Measurements from ENCODE around the gene MAP3K6.
A peak's percentile ranks its signal among the peaks of the same experiment; 100 is the strongest.

Gene MAP3K6

DNA sequence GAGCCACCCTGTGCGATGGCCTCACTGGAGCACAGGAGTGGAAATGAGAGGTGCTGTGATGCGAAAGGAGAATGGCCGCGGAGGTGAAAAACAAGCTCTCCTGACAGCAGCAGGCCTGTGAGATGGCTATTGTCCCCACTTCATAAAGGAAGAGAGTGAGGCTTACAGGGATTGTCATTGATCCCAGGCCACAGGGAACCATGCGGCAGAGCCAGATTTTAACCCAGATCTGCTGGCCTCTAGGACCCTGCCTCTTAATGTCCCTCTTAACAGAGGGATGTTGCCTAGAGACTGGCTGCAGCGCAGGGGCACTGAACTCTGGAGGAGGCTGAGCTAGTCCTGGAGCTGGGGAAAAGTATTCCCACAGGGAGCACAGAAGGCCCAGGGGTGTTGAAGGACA lies 28.0 kb downstream of the MAP3K6 start:
- DNase-seq = no peak
- H3K4me1 Mint-ChIP-seq = peaks cover 52% of the 10 kb centered on the region
- no peaks in the 10 kb centered on the region for H3K9me3 Mint-ChIP-seq
- TF ChIP-seq CTCF (IDR thresholded peaks at IDR 0.05) = no peak
- H3K27ac Mint-ChIP-seq = peak overlapping the region; percentile 98
- peak overlapping the region; percentile 40 for H3K4me3 Mint-ChIP-seq
- peaks cover 16% of the 10 kb centered on the region for H3K36me3 Mint-ChIP-seq (ENCODE audit: low read depth)
- H3K27me3 Mint-ChIP-seq (ENCODE audit: low read depth, poor library complexity) = peaks cover 3% of the 10 kb centered on the region

DNA sequence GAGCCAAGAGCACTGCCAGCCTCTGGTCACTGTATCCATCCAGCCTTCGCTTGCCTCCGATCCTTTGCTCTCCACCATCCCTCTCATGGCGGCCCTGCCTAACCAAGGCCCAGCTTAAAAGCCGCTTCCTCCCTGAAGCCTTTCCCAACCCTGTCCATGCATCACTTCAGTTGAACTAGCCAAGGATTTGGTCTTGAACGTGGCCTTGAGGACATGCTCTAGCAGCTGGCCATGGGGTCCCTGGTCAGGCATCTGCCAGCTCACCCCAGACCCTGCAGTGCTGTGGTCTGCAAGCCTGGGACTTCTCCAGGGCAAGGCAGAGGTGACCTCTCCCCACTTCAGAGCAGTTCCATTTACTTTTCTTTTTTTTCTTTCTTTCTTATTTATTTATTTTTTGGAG lies 30.0 kb downstream of the MAP3K6 start:
- peak overlapping the region; percentile 71 for H3K27ac Mint-ChIP-seq
- peaks cover 26% of the 10 kb centered on the region for H3K36me3 Mint-ChIP-seq (ENCODE audit: low read depth)
- no peak overlapping the region for H3K4me3 Mint-ChIP-seq
- peaks cover 32% of the 10 kb centered on the region for H3K4me1 Mint-ChIP-seq
- H3K9me3 Mint-ChIP-seq = no peaks in the 10 kb centered on the region
- TF ChIP-seq CTCF (IDR thresholded peaks at IDR 0.05) = no peak
- H3K27me3 Mint-ChIP-seq (ENCODE audit: low read depth, poor library complexity) = peaks cover 3% of the 10 kb centered on the region
- DNase-seq = no peak

- H3K4me1 Mint-ChIP-seq = peaks cover 23% of the 10 kb centered on the region
- no peak overlapping the region for H3K4me3 Mint-ChIP-seq
- TF ChIP-seq CTCF (IDR thresholded peaks at IDR 0.05) = no peak
- DNase-seq = no peak
- H3K36me3 Mint-ChIP-seq (ENCODE audit: low read depth) = peaks cover 29% of the 10 kb centered on the region
- no peaks in the 10 kb centered on the region for H3K9me3 Mint-ChIP-seq
- H3K27ac Mint-ChIP-seq = peak overlapping the region; percentile 69
- peaks cover 3% of the 10 kb centered on the region for H3K27me3 Mint-ChIP-seq (ENCODE audit: low read depth, poor library complexity)
Observed at GRCh38 chr1:27335506-27336422, 31.0 kb downstream of the MAP3K6 start.

DNA sequence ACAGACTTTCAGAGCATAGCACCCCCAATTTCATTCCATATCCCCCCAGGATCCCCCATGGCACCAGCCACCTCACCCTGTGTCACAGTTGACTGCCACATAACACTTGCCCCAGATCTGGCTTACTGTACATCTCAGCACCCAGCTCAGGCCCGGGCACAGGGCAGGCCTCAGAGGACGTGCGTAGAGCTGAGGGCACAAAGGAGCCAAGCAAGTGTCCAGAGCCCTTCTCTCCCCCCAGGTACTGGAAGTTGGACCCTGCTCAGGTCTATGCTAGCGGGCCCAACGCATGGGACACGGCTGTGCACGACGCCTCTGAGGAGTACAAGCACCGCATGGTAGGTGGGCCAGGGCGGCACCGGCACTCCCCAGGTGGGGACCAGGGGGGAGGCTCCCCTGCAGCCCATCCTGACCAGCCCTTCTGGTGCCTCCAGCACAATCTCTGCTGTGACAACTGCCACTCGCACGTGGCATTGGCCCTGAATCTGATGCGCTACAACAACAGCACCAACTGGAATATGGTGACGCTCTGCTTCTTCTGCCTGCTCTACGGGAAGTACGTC lies 33.0 kb downstream of the MAP3K6 start:
- no peak for TF ChIP-seq CTCF (IDR thresholded peaks at IDR 0.05)
- no peak for DNase-seq
- H3K27ac Mint-ChIP-seq = no peak overlapping the region
- H3K36me3 Mint-ChIP-seq (ENCODE audit: low read depth) = peaks cover 39% of the 10 kb centered on the region
- no peak overlapping the region for H3K4me3 Mint-ChIP-seq
- peaks cover 3% of the 10 kb centered on the region for H3K27me3 Mint-ChIP-seq (ENCODE audit: low read depth, poor library complexity)
- H3K9me3 Mint-ChIP-seq = no peaks in the 10 kb centered on the region
- peaks cover 5% of the 10 kb centered on the region for H3K4me1 Mint-ChIP-seq

GRCh38 chr1:27332536-27333281 lies 34.1 kb downstream of the MAP3K6 start:
- H3K4me1 Mint-ChIP-seq = peaks cover 6% of the 10 kb centered on the region
- peaks cover 44% of the 10 kb centered on the region for H3K36me3 Mint-ChIP-seq (ENCODE audit: low read depth)
- peak; percentile 84 for TF ChIP-seq CTCF (IDR thresholded peaks at IDR 0.05)
- no peak overlapping the region for H3K4me3 Mint-ChIP-seq
- peak; percentile 79 for DNase-seq
- H3K27me3 Mint-ChIP-seq (ENCODE audit: low read depth, poor library complexity) = no peaks in the 10 kb centered on the region
- no peak overlapping the region for H3K27ac Mint-ChIP-seq
- no peaks in the 10 kb centered on the region for H3K9me3 Mint-ChIP-seq

Data from nephron progenitor cell (in vitro differentiated cells).